GM23338 (cell line): ENCODE results near the gene WDR41. TPM values are rescaled to one million over a fixed set of nuclear protein-coding genes. Genes with fewer than 3 reads are reported as not detected.

ENCODE experiments used
- ATAC-seq: fragments of 200-7000 bp; cut with Tn5 transposase; 3 replicates; pipeline ENCODE4 v1.9.1; 2020
- DNase-seq: peaks from one replicate; pipeline ENCODE4 v3.0.0-alpha.2; 2015; ENCODE audit warnings: low spot score
- H2AFZ ChIP-seq: fragments of 200-600 bp; sonication (generic); 2 replicates; pipeline ENCODE4 v1.8.0; 2016; ENCODE audit warnings: antibody characterized with exemption, mild to moderate bottlenecking, moderate library complexity
- H3F3A ChIP-seq: fragments of 200-600 bp; sonication (generic); replicated peaks from 2 replicates; pipeline ENCODE4 v1.8.0; 2017; ENCODE audit warnings: antibody characterized with exemption, mixed run types, low read depth
- H3K27ac ChIP-seq: fragments of 200-600 bp; sonication (generic); 2 replicates; pipeline ENCODE4 v1.6.1; 2016; ENCODE audit warnings: low read depth
- H3K27me3 ChIP-seq: fragments of 200-600 bp; sonication (generic); 2 replicates; pipeline ENCODE4 v1.8.0; 2016; ENCODE audit warnings: mild to moderate bottlenecking, mixed run types, moderate library complexity; ENCODE audit not compliant: insufficient read depth
- H3K36me3 ChIP-seq: fragments of 200-600 bp; sonication (generic); 2 replicates; pipeline ENCODE4 v1.8.0; 2016; ENCODE audit warnings: mild to moderate bottlenecking; ENCODE audit not compliant: insufficient read depth
- H3K4me1 ChIP-seq: fragments of 200-600 bp; sonication (generic); 2 replicates; pipeline ENCODE4 v1.8.0; 2016; ENCODE audit warnings: mild to moderate bottlenecking, moderate library complexity; ENCODE audit not compliant: insufficient read depth
- H3K4me2 ChIP-seq: fragments of 200-600 bp; sonication (generic); 2 replicates; pipeline ENCODE4 v1.7.1; 2017; ENCODE audit warnings: mixed run types
- H3K4me3 ChIP-seq: fragments of 200-600 bp; sonication (generic); 2 replicates; pipeline ENCODE4 v1.6.1; 2016; ENCODE audit warnings: mixed run types
- H3K79me2 ChIP-seq: fragments of 200-600 bp; sonication (generic); replicated peaks from 2 replicates; pipeline ENCODE4 v1.8.0; 2017; ENCODE audit warnings: mild to moderate bottlenecking; ENCODE audit not compliant: insufficient read depth
- H3K9me2 ChIP-seq: fragments of 200-600 bp; sonication (generic); 2 replicates; pipeline ENCODE4 v1.8.0; 2017; ENCODE audit not compliant: insufficient read depth
- H4K20me1 ChIP-seq: fragments of 200-600 bp; sonication (generic); replicated peaks from 2 replicates; pipeline ENCODE4 v1.8.0; 2017; ENCODE audit warnings: mild to moderate bottlenecking; ENCODE audit not compliant: insufficient read depth
- H3K27ac Mint-ChIP-seq: 2 replicates; pipeline ENCODE4 v1.8.0; 2020; ENCODE audit warnings: inconsistent platforms, mild to moderate bottlenecking, moderate library complexity, mixed read lengths
- H3K27me3 Mint-ChIP-seq: 3 replicates; pipeline ENCODE4 v1.8.0; 2022; ENCODE audit warnings: low read depth, mild to moderate bottlenecking, moderate library complexity, mixed read lengths, inconsistent platforms; ENCODE audit not compliant: insufficient read depth, poor library complexity
- H3K36me3 Mint-ChIP-seq: 3 replicates; pipeline ENCODE4 v1.8.0; 2021; ENCODE audit warnings: low read depth, mild to moderate bottlenecking, inconsistent platforms, moderate library complexity, mixed read lengths
- H3K4me1 Mint-ChIP-seq: 3 replicates; pipeline ENCODE4 v1.8.0; 2020; ENCODE audit warnings: mild to moderate bottlenecking, inconsistent platforms, mixed read lengths
- H3K4me3 Mint-ChIP-seq: 3 replicates; pipeline ENCODE4 v1.8.0; 2021; ENCODE audit warnings: moderate library complexity, mild to moderate bottlenecking, inconsistent platforms, mixed read lengths
- H3K9me3 Mint-ChIP-seq: 3 replicates; pipeline ENCODE4 v1.8.0; 2020; ENCODE audit warnings: moderate library complexity, mild to moderate bottlenecking, inconsistent platforms, mixed read lengths
- EZH2 ChIP-seq: fragments of 200-600 bp; sonication (generic); IDR thresholded peaks from one replicate; pipeline ENCODE4 v1.8.0; 2017; ENCODE audit warnings: antibody characterized with exemption, mild to moderate bottlenecking, low read depth; ENCODE audit not compliant: unreplicated experiment
- EZH2phosphoT487 ChIP-seq: fragments of 200-600 bp; sonication (generic); IDR thresholded peaks from one replicate; pipeline ENCODE4 v1.8.1; 2018; ENCODE audit warnings: antibody characterized with exemption; ENCODE audit not compliant: unreplicated experiment
- JUNB ChIP-seq: IDR thresholded peaks from one replicate; pipeline ENCODE4 v1.6.1; 2016; ENCODE audit warnings: antibody characterized with exemption; ENCODE audit not compliant: unreplicated experiment
- POLR2AphosphoS5 ChIP-seq: IDR thresholded peaks from 2 replicates; pipeline ENCODE4 v1.6.1; 2016; ENCODE audit warnings: antibody characterized with exemption, low read depth
- REST ChIP-seq: IDR thresholded peaks from one replicate; pipeline ENCODE4 v1.6.1; 2018; ENCODE audit warnings: antibody characterized with exemption; ENCODE audit not compliant: unreplicated experiment
- STAT1 ChIP-seq: IDR thresholded peaks from one replicate; pipeline ENCODE4 v1.6.1; 2016; ENCODE audit warnings: antibody characterized with exemption; ENCODE audit not compliant: unreplicated experiment
- ZNF114 ChIP-seq: fragments of 250-450 bp; sonication (Bioruptor Pico); IDR thresholded peaks from 2 replicates; pipeline ENCODE4 v1.5.0; 2020; ENCODE audit warnings: mild to moderate bottlenecking, moderate library complexity
- polyA plus RNA-seq: library from polyadenylated mRNA; unstranded; fragments of >200 nt; fragmentation: Nextera tagmentation; extraction: Ambion mirVana; gene quantifications from 2 replicates; pipeline ENCODE4 v1.2.1, GENCODE V29; 2016
- total RNA-seq: library from RNA; depleted of rRNA; stranded (reverse); fragments of >200 nt; shearing (Covaris generic); gene quantifications from 2 replicates; pipeline ENCODE4 v1.2.3, GENCODE V29; 2014
- TF ChIP-seq, protein P1 (sequence below): fragments of 250-450 bp; sonication (Bioruptor Pico); IDR thresholded peaks from 2 replicates; pipeline ENCODE4 v1.5.0; 2020; ENCODE audit warnings: mild to moderate bottlenecking, moderate library complexity
- TF ChIP-seq, protein P2 (sequence below), 2 experiments: fragments of 200-600 bp in 1 of 2; sonication (generic) in 1 of 2; conservative IDR thresholded peaks; 2 replicates each; pipeline versions ENCODE4 v1.5.1 to v1.6.1; 2016 to 2017; ENCODE audit warnings: antibody characterized with exemption in 2 of 2, low read depth in 2 of 2, mild to moderate bottlenecking in 2 of 2, moderate library complexity in 1 of 2

Gene WDR41
- total and polyA plus RNA-seq, 2 experiments from 2014 or later: 19.1 to 40.4 TPM

- H3K4me3 Mint-ChIP-seq: no peak overlapping the region
- Histone ChIP-seq H3K9me2 (no peaks in the 10 kb centered on the region), H3K36me3 (peaks cover 10% of the 10 kb centered on the region; the same call in 1 of the 2 replicates), H3K27ac (no peak overlapping the region), H2AFZ (no peak overlapping the region), H3K4me2 (no peak overlapping the region), H3K4me3 (no peak overlapping the region), H3F3A (no peaks in the 10 kb centered on the region), H3K79me2 (no peaks in the 10 kb centered on the region; the same call in 1 of the 2 replicates), H3K27me3 (no peaks in the 10 kb centered on the region), H3K4me1 (no peaks in the 10 kb centered on the region), H4K20me1 (0 out of 2 replicates have a peak, but pooled peaks cover 7% of the 10 kb centered on the region)
- ATAC-seq (no peak), DNase-seq (no peak)
- H3K36me3 Mint-ChIP-seq: peaks cover 30% of the 10 kb centered on the region
- TF ChIP-seq, protein P1, sequence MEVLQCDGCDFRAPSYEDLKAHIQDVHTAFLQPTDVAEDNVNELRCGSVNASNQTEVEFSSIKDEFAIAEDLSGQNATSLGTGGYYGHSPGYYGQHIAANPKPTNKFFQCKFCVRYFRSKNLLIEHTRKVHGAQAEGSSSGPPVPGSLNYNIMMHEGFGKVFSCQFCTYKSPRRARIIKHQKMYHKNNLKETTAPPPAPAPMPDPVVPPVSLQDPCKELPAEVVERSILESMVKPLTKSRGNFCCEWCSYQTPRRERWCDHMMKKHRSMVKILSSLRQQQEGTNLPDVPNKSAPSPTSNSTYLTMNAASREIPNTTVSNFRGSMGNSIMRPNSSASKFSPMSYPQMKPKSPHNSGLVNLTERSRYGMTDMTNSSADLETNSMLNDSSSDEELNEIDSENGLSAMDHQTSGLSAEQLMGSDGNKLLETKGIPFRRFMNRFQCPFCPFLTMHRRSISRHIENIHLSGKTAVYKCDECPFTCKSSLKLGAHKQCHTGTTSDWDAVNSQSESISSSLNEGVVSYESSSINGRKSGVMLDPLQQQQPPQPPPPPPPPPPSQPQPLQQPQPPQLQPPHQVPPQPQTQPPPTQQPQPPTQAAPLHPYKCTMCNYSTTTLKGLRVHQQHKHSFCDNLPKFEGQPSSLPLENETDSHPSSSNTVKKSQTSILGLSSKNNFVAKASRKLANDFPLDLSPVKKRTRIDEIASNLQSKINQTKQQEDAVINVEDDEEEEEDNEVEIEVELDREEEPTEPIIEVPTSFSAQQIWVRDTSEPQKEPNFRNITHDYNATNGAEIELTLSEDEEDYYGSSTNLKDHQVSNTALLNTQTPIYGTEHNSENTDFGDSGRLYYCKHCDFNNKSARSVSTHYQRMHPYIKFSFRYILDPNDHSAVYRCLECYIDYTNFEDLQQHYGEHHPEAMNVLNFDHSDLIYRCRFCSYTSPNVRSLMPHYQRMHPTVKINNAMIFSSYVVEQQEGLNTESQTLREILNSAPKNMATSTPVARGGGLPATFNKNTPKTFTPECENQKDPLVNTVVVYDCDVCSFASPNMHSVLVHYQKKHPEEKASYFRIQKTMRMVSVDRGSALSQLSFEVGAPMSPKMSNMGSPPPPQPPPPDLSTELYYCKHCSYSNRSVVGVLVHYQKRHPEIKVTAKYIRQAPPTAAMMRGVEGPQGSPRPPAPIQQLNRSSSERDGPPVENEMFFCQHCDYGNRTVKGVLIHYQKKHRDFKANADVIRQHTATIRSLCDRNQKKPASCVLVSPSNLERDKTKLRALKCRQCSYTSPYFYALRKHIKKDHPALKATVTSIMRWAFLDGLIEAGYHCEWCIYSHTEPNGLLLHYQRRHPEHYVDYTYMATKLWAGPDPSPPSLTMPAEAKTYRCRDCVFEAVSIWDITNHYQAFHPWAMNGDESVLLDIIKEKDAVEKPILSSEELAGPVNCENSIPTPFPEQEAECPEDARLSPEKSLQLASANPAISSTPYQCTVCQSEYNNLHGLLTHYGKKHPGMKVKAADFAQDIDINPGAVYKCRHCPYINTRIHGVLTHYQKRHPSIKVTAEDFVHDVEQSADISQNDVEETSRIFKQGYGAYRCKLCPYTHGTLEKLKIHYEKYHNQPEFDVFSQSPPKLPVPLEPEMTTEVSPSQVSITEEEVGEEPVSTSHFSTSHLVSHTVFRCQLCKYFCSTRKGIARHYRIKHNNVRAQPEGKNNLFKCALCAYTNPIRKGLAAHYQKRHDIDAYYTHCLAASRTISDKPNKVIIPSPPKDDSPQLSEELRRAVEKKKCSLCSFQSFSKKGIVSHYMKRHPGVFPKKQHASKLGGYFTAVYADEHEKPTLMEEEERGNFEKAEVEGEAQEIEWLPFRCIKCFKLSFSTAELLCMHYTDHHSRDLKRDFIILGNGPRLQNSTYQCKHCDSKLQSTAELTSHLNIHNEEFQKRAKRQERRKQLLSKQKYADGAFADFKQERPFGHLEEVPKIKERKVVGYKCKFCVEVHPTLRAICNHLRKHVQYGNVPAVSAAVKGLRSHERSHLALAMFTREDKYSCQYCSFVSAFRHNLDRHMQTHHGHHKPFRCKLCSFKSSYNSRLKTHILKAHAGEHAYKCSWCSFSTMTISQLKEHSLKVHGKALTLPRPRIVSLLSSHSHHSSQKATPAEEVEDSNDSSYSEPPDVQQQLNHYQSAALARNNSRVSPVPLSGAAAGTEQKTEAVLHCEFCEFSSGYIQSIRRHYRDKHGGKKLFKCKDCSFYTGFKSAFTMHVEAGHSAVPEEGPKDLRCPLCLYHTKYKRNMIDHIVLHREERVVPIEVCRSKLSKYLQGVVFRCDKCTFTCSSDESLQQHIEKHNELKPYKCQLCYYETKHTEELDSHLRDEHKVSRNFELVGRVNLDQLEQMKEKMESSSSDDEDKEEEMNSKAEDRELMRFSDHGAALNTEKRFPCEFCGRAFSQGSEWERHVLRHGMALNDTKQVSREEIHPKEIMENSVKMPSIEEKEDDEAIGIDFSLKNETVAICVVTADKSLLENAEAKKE: no peak
- no peak for TF ChIP-seq EZH2phosphoT487
- H3K27me3 Mint-ChIP-seq: peaks cover 7% of the 10 kb centered on the region
- no peaks in the 10 kb centered on the region for H3K4me1 Mint-ChIP-seq
- no peak overlapping the region for H3K27ac Mint-ChIP-seq
- no peaks in the 10 kb centered on the region for H3K9me3 Mint-ChIP-seq
Measured at GRCh38 chr5:77449981-77450380, 42.1 kb downstream of the WDR41 start.

- ATAC-seq (no peak), DNase-seq (no peak)
- Histone ChIP-seq H3F3A (no peaks in the 10 kb centered on the region), H3K4me2 (no peak overlapping the region), H3K4me3 (no peak overlapping the region), H3K36me3 (peaks cover 10% of the 10 kb centered on the region; the same call in 1 of the 2 replicates), H3K9me2 (no peaks in the 10 kb centered on the region), H4K20me1 (0 out of 2 replicates have a peak, but pooled peaks cover 7% of the 10 kb centered on the region), H3K27ac (no peak overlapping the region), H2AFZ (no peak overlapping the region), H3K27me3 (no peaks in the 10 kb centered on the region), H3K79me2 (no peaks in the 10 kb centered on the region; the same call in 1 of the 2 replicates), H3K4me1 (no peaks in the 10 kb centered on the region)
- H3K4me1 Mint-ChIP-seq: no peaks in the 10 kb centered on the region
- H3K36me3 Mint-ChIP-seq: peaks cover 30% of the 10 kb centered on the region
- H3K27me3 Mint-ChIP-seq: peaks cover 7% of the 10 kb centered on the region
- H3K4me3 Mint-ChIP-seq: no peak overlapping the region
- H3K9me3 Mint-ChIP-seq: no peaks in the 10 kb centered on the region
- H3K27ac Mint-ChIP-seq: no peak overlapping the region
- TF ChIP-seq STAT1 (no peak), REST (no peak), POLR2AphosphoS5 (no peak), ZNF114 (CRISPR knock-in tag) (no peak), JUNB (no peak), EZH2 (no peak)
- TF ChIP-seq, protein P2, sequence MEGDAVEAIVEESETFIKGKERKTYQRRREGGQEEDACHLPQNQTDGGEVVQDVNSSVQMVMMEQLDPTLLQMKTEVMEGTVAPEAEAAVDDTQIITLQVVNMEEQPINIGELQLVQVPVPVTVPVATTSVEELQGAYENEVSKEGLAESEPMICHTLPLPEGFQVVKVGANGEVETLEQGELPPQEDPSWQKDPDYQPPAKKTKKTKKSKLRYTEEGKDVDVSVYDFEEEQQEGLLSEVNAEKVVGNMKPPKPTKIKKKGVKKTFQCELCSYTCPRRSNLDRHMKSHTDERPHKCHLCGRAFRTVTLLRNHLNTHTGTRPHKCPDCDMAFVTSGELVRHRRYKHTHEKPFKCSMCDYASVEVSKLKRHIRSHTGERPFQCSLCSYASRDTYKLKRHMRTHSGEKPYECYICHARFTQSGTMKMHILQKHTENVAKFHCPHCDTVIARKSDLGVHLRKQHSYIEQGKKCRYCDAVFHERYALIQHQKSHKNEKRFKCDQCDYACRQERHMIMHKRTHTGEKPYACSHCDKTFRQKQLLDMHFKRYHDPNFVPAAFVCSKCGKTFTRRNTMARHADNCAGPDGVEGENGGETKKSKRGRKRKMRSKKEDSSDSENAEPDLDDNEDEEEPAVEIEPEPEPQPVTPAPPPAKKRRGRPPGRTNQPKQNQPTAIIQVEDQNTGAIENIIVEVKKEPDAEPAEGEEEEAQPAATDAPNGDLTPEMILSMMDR (conservative IDR thresholded peaks at IDR 0.05; ENCODE audit: low read depth in 2 of 2): no peak
Measured at GRCh38 chr5:77449277-77449676, 42.8 kb downstream of the WDR41 start.
